K562 (cell line): ENCODE data around the gene CEACAM18. TPM values are rescaled to one million over a fixed set of nuclear protein-coding genes. Genes with fewer than 3 reads are reported as not detected.

Source experiments
- AFF1 ChIP-seq, 2 experiments: fragments of 450-650 bp; IDR thresholded peaks; 2 replicates each; pipeline ENCODE4 v1.6.1; 2018; ENCODE audit warnings: mild to moderate bottlenecking in 2 of 2, low read depth in 1 of 2; ENCODE audit not compliant: partially characterized antibody in 2 of 2
- ATF1 ChIP-seq, 2 experiments: fragments of 450-650 bp in 1 of 2; IDR thresholded peaks; 2 replicates each; pipeline ENCODE4 v1.6.1; 2016; ENCODE audit warnings: missing compliant biosample characterization in 1 of 2, missing genetic modification characterization in 1 of 2
- CBFB ChIP-seq: sonication (generic); formaldehyde crosslinking; IDR thresholded peaks from 2 replicates; pipeline ENCODE4 v1.4.0; 2020; ENCODE audit warnings: mild to moderate bottlenecking, missing genetic modification reagents
- ETV5 ChIP-seq: sonication (generic); formaldehyde crosslinking; IDR thresholded peaks from 2 replicates; pipeline ENCODE4 v1.4.0; 2020; ENCODE audit warnings: low read depth, mild to moderate bottlenecking, missing genetic modification reagents
- HES1 ChIP-seq: fragments of 450-650 bp; IDR thresholded peaks from 2 replicates; pipeline ENCODE4 v1.6.1; 2016; ENCODE audit warnings: low read depth, mild to moderate bottlenecking, moderate library complexity
- KDM4B ChIP-seq, 2 experiments: fragments of 450-650 bp in 1 of 2; sonication (generic) in 1 of 2; IDR thresholded peaks; 2 replicates each; pipeline ENCODE4 v1.6.1; 2016 to 2017; ENCODE audit warnings: borderline replicate concordance in 2 of 2, antibody characterized with exemption in 1 of 2, low read depth in 1 of 2, mild to moderate bottlenecking in 1 of 2
- MAZ ChIP-seq, 2 experiments: fragments of 450-650 bp in 1 of 2; sonication (generic) in 1 of 2; formaldehyde crosslinking; IDR thresholded peaks in 1 of 2; conservative IDR thresholded peaks in 1 of 2; 2 replicates each; pipeline versions ENCODE4 v1.4.0 to v1.5.0; 2020; ENCODE audit warnings: mild to moderate bottlenecking in 1 of 2, missing genetic modification reagents in 1 of 2
- MLX ChIP-seq, 2 experiments: fragments of 450-650 bp in 1 of 2; sonication (generic) in 1 of 2; formaldehyde crosslinking; conservative IDR thresholded peaks; 2 replicates each; pipeline versions ENCODE4 v1.4.0 to v1.8.1; 2020 to 2022; ENCODE audit warnings: mild to moderate bottlenecking in 1 of 2, missing genetic modification reagents in 1 of 2
- MTA2 ChIP-seq: fragments of 450-650 bp; IDR thresholded peaks from 2 replicates; pipeline ENCODE4 v1.6.1; 2016; ENCODE audit warnings: low read depth
- MXI1 ChIP-seq: IDR thresholded peaks from 2 replicates; pipeline ENCODE4 v1.6.1; 2011; ENCODE audit warnings: low read depth, mild to moderate bottlenecking, improper control_type of control experiment, low read length
- PHF8 ChIP-seq: fragments of 200-600 bp; sonication (generic); IDR thresholded peaks from 2 replicates; pipeline ENCODE4 v1.6.1; 2012; ENCODE audit warnings: mixed run types, mild to moderate bottlenecking, inconsistent platforms, low read length, moderate library complexity, borderline replicate concordance
- RCOR1 ChIP-seq, 2 experiments: IDR thresholded peaks; 2 replicates each; pipeline ENCODE4 v1.6.1; 2012; ENCODE audit warnings: low read depth in 2 of 2, low read length in 2 of 2, borderline replicate concordance in 1 of 2, improper control_type of control experiment in 1 of 2
- XRCC3 ChIP-seq: fragments of 450-650 bp; IDR thresholded peaks from 2 replicates; pipeline ENCODE4 v1.6.1; 2017; ENCODE audit warnings: mild to moderate bottlenecking, moderate library complexity
- ZBTB43 ChIP-seq: sonication (generic); formaldehyde crosslinking; IDR thresholded peaks from 2 replicates; pipeline ENCODE4 v1.8.0; 2023; ENCODE audit warnings: mild to moderate bottlenecking, missing genetic modification reagents
- ZFX ChIP-seq: sonication (generic); formaldehyde crosslinking; IDR thresholded peaks from 2 replicates; pipeline ENCODE4 v1.8.0; 2022; ENCODE audit warnings: mild to moderate bottlenecking, missing genetic modification reagents, moderate library complexity
- ZNF75A ChIP-seq: fragments of 450-650 bp; formaldehyde crosslinking; IDR thresholded peaks from 2 replicates; pipeline ENCODE4 v1.4.0; 2020; ENCODE audit warnings: mild to moderate bottlenecking
- polyA plus RNA-seq, 8 experiments: library from polyadenylated mRNA; depleted of rRNA in 4 of 8; stranded (reverse) in 5 of 8; unstranded in 3 of 8; fragments of >200 nt; fragmentation: Nextera tagmentation in 2 of 8; fragmentation: Illumina TruSeq in 1 of 8; extraction: Ambion mirVana in 2 of 8; extraction: Trizol in 1 of 8; gene quantifications; 2 replicates each; pipeline versions ENCODE4 v1.2.1 to v1.2.3, GENCODE V29; 2011 to 2014; ENCODE audit warnings: inconsistent platforms in 1 of 8, missing spikeins in 1 of 8
- total RNA-seq, 7 experiments: library from RNA; depleted of rRNA in 6 of 7; stranded (reverse); fragments of >200 nt in 6 of 7; fragmentation: Illumina TruSeq in 2 of 7; extraction: Trizol in 2 of 7; gene quantifications; 2 replicates each; pipeline versions ENCODE4 v1.2.1 to v1.2.3, GENCODE V29; 2011 to 2021; ENCODE audit warnings: low replicate concordance in 1 of 7

The CEACAM18 gene
- total and polyA plus RNA-seq, 9 of the 15 experiments (the other 6 are each of a cell fraction or from before 2014, with no cell fraction given): 0.08 to 0.24 (median 0.15) TPM; not detected in 3

GRCh38 chr19:51508059-51508733, 29.9 kb downstream of the CEACAM18 start (continued):
- TF ChIP-seq AFF1 (IDR thresholded peaks at IDR 0.05; ENCODE audit: low read depth in 1 of 2, partially characterized antibody in 2 of 2) (peak in 1 of 2 experiments; percentile 52), ZFX (no peak), PHF8 (no peak), ETV5 (peak; percentile 65; the same call in 1 of the 2 replicates), ATF1 (CRISPR knock-in tag; IDR thresholded peaks at IDR 0.05) (no peak), ATF1 (tag; IDR thresholded peaks at IDR 0.05) (peak; percentile 39), RCOR1 (IDR thresholded peaks at IDR 0.05; ENCODE audit: borderline replicate concordance in 1 of 2, low read depth in 2 of 2, low read length in 2 of 2) (peak; percentile 57 to 79; a peak in 3 of 4 replicates), ZBTB43 (CRISPR knock-in tag) (no peak), MXI1 (no peak; the same call in 1 of the 2 replicates), XRCC3 (no peak), CBFB (CRISPR knock-in tag) (no peak), MLX (CRISPR knock-in tag; conservative IDR thresholded peaks at IDR 0.05) (no peak), KDM4B (IDR thresholded peaks at IDR 0.05; ENCODE audit: borderline replicate concordance in 2 of 2, low read depth in 1 of 2) (0 out of 4 replicates have a peak, but pooled peaks of 1 of the 2 experiments have one; percentile 59), MAZ (CRISPR knock-in tag; conservative IDR thresholded peaks at IDR 0.05 in 1 of 2, IDR thresholded peaks at IDR 0.05 in 1 of 2) (peak; percentile 70 to 86), HES1 (peak; percentile 62; the same call in 1 of the 2 replicates), MTA2 (peak; percentile 97), ZNF75A (CRISPR knock-in tag) (no peak)
